Amniotic epithelial cell (primary cell): ENCODE results near the gene CALCB.

Experiments used
- DNase-seq: peaks from one replicate; pipeline ENCODE4 v3.0.0-alpha.2; 2010; ENCODE audit warnings: low read depth

CALCB gene

GRCh38 chr11:15074206-15075161 lies 1.1 kb downstream of the CALCB start:
- peak; percentile 48 for DNase-seq

DNA sequence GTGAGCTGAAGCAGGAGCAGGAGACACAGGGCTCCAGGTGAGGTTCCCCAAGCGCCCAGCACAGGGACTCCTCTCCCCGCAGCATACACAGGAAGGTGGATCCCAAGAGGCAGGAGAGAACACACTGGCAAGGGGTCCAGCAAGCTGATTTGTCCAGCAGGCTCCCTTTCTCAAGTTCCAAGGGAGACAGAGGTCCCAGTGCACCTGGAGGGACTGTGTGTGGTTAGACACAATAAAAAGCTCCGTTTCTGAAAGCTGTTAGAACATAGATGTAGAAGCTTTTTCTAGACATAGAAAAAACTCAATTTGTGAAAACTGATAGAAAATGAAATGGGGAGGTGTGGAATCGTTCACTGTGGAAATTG lies 1.8 kb downstream of the CALCB start:
- DNase-seq: no peak

DNA sequence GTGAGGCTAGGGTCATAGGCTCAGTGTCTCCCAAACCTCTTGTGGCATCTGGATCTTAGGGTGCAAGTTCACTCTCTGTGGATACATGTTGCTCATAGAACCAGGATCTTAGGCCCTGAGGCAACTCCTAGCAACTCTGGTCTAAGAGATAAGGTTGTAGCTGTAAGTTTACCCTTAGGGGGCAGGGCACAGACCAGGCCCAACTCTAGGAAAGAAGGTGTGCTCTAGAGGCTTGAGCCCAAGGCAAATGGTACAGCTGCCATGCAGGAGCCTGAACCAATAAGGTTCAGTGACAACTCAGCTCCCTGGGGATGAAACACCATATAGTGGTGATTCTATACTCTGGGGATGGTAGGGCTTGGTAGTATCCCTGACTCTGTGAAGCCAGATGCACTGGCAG lies 17.8 kb downstream of the CALCB start:
- no peak for DNase-seq

DNA sequence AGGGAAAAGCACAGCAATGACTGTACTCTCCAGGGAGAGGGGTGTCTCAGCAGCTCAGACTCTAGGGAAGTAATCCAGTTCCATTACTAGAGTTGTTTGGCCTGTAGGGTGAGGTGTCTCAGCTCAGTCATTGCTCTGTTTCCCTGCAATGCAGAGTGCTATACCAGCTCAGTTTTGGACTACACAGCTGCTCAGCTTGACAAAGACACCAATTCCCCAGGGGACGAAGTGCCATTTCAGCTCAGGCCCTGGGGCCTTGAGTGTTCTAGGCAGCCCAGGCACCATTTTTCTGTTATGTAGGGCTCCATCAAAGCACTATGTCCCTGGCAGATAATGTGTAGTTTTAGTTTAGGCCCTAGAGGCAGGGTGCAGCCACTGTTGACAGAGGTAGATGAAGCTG lies 18.2 kb downstream of the CALCB start:
- no peak for DNase-seq

DNA sequence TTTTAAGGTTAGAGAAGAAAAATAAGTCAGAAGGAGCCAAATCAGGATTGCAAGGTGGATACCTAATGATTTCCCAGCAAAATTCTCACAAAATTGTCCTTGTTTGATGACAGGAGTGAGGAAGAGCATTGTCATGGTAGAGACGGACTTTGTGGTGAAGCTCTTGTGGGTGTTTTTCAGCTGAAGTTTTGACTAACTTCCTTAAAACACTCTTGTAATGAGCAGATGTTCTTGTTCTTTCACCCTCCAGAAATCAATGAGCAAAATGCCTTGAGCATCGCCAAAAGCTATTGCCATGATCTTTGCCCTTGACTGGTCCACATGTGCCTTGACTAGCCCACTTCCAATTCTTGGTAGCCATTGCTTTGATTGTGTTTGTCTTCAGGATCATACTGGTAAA lies 20.0 kb downstream of the CALCB start:
- no peak for DNase-seq

DNA sequence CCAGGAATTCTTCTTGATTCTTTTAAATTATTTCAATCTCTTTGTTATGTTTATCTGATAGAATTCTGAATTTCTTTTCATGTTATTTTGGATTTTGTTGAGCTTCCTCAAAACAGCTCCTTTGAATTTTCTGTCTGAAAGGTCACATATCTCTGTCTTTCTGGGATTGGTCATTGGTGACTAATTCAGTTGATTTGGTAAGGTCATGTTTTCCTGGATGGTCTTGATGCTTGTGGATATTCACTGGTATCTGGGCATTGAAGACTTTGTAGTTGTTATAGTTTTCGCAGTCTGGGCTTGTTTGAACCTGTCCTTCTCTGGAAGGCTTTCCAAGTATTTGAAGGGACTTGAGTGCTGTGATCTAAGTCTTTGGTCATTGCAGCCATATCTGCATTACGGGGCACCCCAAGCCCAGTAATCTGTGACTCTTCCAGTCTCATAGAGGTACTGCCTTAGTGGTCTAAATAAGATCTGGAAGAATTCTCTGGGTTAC lies 22.4 kb downstream of the CALCB start:
- DNase-seq: no peak

DNA sequence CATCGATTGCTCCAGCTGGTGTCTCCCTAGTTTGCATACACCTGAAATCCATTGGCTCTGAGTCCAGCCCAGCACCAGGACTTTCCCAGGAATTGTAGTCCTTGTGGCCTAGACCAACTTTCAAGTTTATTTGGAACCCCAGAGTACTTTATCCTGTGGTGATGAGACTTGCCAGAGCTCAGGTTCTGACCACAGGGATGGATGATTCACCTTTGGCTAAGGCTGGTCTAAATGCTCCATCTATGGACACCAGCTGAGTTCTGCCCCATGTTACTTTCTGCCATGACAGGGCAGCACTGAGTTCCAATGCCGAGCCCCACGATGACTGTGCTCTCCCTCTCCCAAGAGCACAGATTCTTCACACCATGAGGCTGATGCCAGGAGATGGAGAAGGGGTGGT lies 24.0 kb downstream of the CALCB start:
- DNase-seq: peak; percentile 21

DNA sequence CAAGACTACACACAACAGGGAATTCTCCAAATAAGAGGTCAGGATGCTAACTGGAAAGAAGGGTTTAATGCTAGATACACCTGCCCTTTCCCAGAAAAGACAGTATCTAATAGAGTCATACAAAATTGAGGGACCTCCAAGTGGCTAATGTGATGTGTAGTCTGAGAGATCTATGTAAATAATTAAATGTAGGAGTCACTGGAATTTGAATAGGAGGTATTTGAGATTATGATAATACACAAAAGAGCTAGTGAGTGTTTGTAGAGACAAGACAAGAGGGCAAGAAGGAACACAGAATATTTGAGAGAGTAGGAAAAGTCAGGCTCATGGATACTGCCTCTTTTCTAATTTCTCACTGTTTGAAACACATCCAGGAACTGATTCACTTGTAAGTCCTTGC lies 25.9 kb downstream of the CALCB start:
- no peak for DNase-seq

DNA sequence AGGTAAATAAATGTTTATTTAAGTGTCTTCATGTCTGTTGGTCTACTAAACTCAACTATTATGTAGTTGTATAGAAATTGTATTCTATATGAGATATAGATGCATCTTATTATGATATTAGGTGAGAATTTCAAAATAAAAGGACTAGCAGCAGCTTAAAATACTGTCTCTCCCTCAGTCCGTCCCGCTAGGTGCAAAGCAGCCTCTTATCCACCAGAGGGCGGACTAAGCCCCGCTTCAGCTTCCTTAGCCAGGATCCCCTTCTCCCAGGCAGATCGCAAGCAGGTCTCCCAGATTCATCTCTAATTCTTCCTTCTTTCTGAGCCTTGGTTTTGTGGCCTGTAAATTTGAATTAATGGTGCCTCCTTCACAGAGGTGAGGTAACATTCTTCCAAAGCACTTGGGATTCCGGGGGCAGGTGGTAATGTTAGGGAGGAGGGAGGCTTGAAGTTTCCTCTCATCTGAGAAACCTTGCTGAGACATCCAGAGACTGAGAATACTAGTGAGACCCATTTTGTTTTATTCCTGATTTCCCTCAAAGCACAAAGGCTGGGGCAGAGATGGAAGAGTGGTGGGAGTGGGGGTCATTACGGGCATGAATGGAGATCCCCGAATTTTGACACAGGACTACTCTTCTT lies 27.8 kb downstream of the CALCB start:
- peak; percentile 48 for DNase-seq

GRCh38 chr11:15104166-15104565 lies 30.8 kb downstream of the CALCB start:
- peak; percentile 19 for DNase-seq

DNA sequence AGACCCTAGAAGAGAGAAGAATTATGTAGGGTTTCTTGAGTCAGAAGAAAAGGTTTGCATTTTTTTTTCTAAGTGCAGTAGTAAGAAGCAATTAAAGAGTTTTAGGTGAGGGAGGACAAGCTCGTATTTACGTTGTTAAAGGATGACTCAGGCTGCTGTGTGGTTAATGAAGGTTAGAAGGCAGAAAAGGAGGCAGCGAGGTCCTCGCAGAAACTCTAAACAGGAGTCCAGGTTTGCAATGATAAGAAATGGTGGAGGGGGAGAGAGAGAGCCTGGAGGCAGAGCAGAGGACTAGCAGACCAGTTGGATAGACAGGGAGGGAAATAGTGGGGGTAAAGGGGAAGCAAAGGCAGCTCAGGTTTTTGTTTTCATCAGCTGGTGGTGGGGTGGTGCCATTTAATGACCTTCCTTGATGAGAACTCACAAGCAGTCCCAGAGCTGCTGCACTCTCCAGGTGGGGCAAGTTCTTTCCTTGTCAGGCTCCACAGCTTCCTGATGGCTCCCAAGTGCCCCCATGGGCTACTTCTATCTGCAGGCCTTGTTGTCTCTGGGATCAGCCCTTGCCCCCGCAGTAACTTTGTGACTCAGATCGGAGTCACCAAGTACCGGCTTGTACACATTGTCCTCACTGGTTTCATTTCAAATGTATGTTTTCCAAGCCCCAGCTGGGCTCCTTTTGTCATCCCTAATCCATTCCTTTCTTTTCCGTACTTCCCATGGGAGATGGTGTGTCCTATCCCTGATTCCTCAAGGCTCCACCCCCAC lies 33.0 kb downstream of the CALCB start:
- peak; percentile 78 for DNase-seq

- no peak for DNase-seq
Observed at GRCh38 chr11:15107730-15108515, 34.5 kb downstream of the CALCB start.

DNA sequence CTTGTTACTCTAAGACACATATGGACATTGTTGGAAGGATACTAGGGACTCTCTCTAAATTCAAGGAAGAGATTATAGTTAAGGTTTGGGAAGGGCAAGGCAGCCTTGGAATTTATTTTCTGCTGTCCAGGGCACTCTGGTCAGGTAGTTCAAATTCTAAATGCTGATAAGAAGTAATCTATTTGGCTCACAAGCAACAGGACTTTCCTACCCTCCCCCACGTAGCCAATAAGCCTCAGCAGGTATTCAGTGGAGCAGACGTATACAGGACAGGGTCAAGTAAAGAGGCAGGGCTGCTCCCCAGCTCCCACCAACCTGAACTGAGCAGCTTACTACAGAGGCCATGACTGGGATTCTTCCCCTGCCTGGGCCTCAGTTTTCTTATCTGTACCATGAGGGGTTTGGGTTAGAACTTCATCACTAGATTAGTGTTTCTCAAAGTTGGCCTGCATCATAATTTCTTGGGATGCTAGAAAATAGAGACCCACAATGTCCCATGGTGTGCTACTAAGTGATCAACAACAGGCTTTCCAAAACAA lies 35.3 kb downstream of the CALCB start:
- DNase-seq: no peak

GRCh38 chr11:15109602-15110001 lies 36.2 kb downstream of the CALCB start:
- DNase-seq: no peak

GRCh38 chr11:15111215-15111614 lies 37.8 kb downstream of the CALCB start:
- no peak for DNase-seq

- no peak for DNase-seq
Observed at GRCh38 chr11:15112131-15112541, 38.7 kb downstream of the CALCB start.

DNA sequence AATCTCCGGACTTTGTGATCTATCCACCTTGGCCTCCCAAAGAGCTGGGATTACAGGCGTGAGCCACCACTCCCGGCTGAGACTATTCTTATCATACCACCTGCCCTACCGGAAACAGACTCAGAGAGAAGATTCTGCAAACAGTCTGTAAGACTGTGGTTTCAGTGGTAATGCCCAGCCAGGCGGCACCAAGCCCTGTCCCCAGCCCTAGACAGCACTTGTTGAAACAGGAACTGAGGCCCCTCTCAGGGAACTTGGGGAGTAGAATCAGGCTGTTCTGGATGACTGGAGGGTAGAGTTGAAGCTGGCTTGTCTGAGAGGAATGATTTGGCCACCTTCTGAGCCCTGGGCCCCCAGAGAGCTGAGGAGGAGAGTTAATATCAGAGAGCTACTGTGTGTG lies 40.0 kb downstream of the CALCB start:
- no peak for DNase-seq

DNA sequence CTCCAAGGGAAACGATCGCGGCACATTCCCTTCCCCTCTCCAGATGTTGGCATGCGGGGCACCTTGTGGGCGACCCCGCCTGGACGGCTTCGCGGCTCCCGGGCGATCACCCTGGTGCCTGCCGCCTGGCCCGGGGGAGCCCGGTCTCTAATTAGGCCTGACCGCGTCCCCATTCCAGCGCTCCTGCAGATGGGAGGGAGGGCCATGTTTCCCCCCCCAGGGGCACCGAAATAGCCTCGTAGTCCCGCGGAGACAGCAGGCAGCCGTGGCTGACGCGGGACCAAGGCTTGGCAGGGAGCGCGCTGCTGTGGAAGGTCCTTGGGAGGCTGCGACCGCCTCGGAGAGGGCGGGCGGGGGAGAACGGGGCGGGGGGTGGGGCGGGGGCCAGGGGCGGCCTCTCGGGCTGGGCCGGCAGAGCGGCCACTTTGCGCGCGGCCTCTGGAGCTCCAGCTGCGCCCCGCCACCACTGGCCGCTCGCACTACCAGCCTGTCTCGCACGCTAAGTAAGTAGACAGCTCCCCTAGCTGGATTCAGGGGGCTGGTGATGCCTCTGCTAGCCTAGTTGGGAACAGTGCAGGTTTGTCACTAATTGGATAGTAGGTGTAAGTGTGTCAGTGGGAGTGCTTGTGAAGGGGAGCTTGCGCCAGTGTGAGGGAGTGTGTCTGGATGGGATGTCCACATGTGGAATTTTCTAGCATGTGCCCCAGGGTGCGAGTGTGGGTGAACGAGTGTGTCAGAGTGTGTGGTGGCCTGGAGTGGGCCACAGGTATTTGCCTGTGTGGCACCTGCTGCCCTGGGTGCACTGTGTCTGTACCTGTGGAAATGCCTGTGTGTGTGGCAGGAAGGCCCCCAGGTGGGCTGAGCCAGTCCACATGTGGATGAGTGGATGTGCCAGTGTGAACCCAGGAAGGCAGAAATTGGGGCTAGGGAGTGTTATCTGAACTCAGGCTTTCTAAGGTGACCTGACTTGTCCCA lies 41.4 kb downstream of the CALCB start, which contains the start of gene INSC:
Gene INSC, plus strand, starts transcription at position 423 of the 975 bp plus-strand sequence. CDS start 34,252 bp downstream, outside the sequence.
- DNase-seq: no peak

GRCh38 chr11:15115686-15116085 lies 42.3 kb downstream of the CALCB start:
- no peak for DNase-seq

- no peak for DNase-seq
Observed at GRCh38 chr11:15117751-15118150, 44.4 kb downstream of the CALCB start.
